HEK293 (cell line): ENCODE data around the gene TRPM8.

ENCODE experiments used
- CTCF ChIP-seq: fragments of 450-650 bp; formaldehyde crosslinking; IDR thresholded peaks from 2 replicates; pipeline ENCODE4 v1.5.1; 2016; ENCODE audit warnings: missing biosample characterization, missing genetic modification characterization
- SP3 ChIP-seq: fragments of 450-650 bp; formaldehyde crosslinking; IDR thresholded peaks from 2 replicates; pipeline ENCODE4 v1.5.1; 2016; ENCODE audit warnings: missing biosample characterization, missing genetic modification characterization
- YY1 ChIP-seq: fragments of 450-650 bp; formaldehyde crosslinking; IDR thresholded peaks from 2 replicates; pipeline ENCODE4 v1.5.1; 2018; ENCODE audit warnings: missing biosample characterization, missing genetic modification characterization
- ZNF146 ChIP-seq: fragments of 450-650 bp; formaldehyde crosslinking; IDR thresholded peaks from 2 replicates; pipeline ENCODE4 v1.5.1; 2016; ENCODE audit warnings: missing biosample characterization, missing genetic modification characterization
- ZNF148 ChIP-seq: fragments of 450-650 bp; formaldehyde crosslinking; IDR thresholded peaks from 2 replicates; pipeline ENCODE4 v1.5.0; 2017; ENCODE audit warnings: missing biosample characterization, missing genetic modification characterization, borderline replicate concordance
- ZNF24 ChIP-seq: fragments of 450-650 bp; formaldehyde crosslinking; IDR thresholded peaks from 2 replicates; pipeline ENCODE4 v1.5.1; 2016; ENCODE audit warnings: missing biosample characterization, missing genetic modification characterization
- ZNF423 ChIP-seq: fragments of 450-650 bp; formaldehyde crosslinking; IDR thresholded peaks from 2 replicates; pipeline ENCODE4 v1.5.1; 2016; ENCODE audit warnings: missing biosample characterization, missing genetic modification characterization
- ZNF433 ChIP-seq: fragments of 450-650 bp; formaldehyde crosslinking; IDR thresholded peaks from 2 replicates; pipeline ENCODE4 v1.5.1; 2016; ENCODE audit warnings: missing biosample characterization, missing genetic modification characterization, low read depth

- TF ChIP-seq CTCF = no peak
- TF ChIP-seq ZNF146 (tag by site-specific recombination) = no peak
- no peak for TF ChIP-seq ZNF423
- no peak for TF ChIP-seq ZNF148
- TF ChIP-seq ZNF433 = no peak
- TF ChIP-seq ZNF24 (tag by site-specific recombination) = no peak
- no peak for TF ChIP-seq YY1 (tag by site-specific recombination)
- no peak for TF ChIP-seq SP3 (tag by site-specific recombination)
Measured at GRCh38 chr2:233925402-233925801, 8.2 kb downstream of the TRPM8 start.
